Left lung (tissue), 10 donors: ENCODE results near the gene TBC1D8. TPM values are rescaled to one million over a fixed set of nuclear protein-coding genes. Genes with fewer than 3 reads are reported as not detected.

Source experiments
- ATAC-seq: fragments of 200-7000 bp; cut with Tn5 transposase; one replicate; pipeline ENCODE4 v1.9.1; 2020; ENCODE audit warnings: moderate library complexity
- DNase-seq, 4 donors: peaks; one replicate each; pipeline ENCODE4 v3.0.0-alpha.2; 2013 to 2020
- H3K27ac ChIP-seq, 2 donors: fragments of 200-600 bp; sonication (generic) in 1 of 2; one replicate each; pipeline versions ENCODE4 v1.5.0 to v1.8.0; 2020 to 2021
- H3K27me3 ChIP-seq, 2 donors: fragments of 200-600 bp; sonication (generic) in 1 of 2; one replicate each; pipeline versions ENCODE4 v1.5.0 to v1.8.0; 2020 to 2021
- H3K36me3 ChIP-seq, 2 donors: fragments of 200-600 bp; sonication (generic) in 1 of 2; one replicate each; pipeline versions ENCODE4 v1.5.0 to v1.8.0; 2020 to 2021
- H3K4me1 ChIP-seq, 2 donors: fragments of 200-600 bp; one replicate each; pipeline ENCODE4 v1.8.0; 2021
- H3K4me3 ChIP-seq, 2 donors: fragments of 200-600 bp; sonication (generic) in 1 of 2; one replicate each; pipeline versions ENCODE4 v1.5.0 to v1.8.0; 2020 to 2021; ENCODE audit warnings: mild to moderate bottlenecking in 1 of 2
- H3K9me3 ChIP-seq, 2 donors: fragments of 200-600 bp; sonication (generic) in 1 of 2; one replicate each; pipeline versions ENCODE4 v1.5.0 to v1.8.0; 2020 to 2021
- intact Hi-C, 2 donors: fragments of 100-400 bp; cut with DNase I; formaldehyde crosslinking; loops; one replicate each; pipeline versions ENCODE4 v1.11.2 to v1.14.2; 2022
- polyA plus RNA-seq, 6 donors: library from polyadenylated mRNA; unstranded; fragments of 120-200 nt; gene quantifications; one replicate each; pipeline ENCODE4 v1.2.1, GENCODE V29; 2013; ENCODE audit not compliant: insufficient read length in 6 of 6
- total RNA-seq, 2 donors: library from RNA; stranded (reverse); fragmentation: NEBNext Ultra II Directional; extraction: Animal tissue kit (Norgen Biotek cat#: 25700); gene quantifications; one replicate each; pipeline ENCODE4 v1.2.1, GENCODE V29; 2021
- TF ChIP-seq, protein P1 (sequence below), 2 donors: fragments of 200-600 bp; sonication (generic) in 1 of 2; IDR thresholded peaks; one replicate each; pipeline versions ENCODE4 v1.5.0 to v1.8.0; 2021; ENCODE audit warnings: antibody characterized with exemption in 2 of 2
- donor health status: DM: no; HTN: yes; CAD: no.
- donor health status: DM: no; HTN: no; CAD: no.

The TBC1D8 gene
- total and polyA plus RNA-seq, 8 donors = 11.7 to 36.5 (median 32.1) TPM

DNA sequence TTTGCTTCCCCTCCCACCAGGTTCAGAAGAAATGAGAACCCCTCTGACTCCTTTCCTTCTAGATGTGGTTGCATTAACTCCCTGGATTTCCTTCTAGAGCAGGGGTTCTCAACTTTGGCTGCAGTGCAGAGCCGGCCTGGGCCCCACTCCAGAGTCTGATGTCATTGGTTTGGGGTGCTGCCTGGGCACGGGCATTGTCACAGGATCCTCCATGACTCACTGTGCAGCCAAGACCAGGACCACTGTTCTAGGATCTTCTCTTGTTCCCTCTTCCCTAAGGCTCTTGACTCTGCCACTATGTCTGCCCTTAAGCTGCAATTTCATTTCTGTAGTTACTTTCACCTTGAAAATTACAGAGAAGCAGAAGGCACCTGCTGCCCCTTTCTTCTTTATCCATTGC lies 31.8 kb downstream of the TBC1D8 start:
- no peaks in the 10 kb centered on the region for H3K36me3 ChIP-seq
- peak overlapping the region in 1 of 2 donors; percentile 74 for H3K27ac ChIP-seq
- no peaks in the 10 kb centered on the region for H3K27me3 ChIP-seq
- peak; percentile 32 for ATAC-seq
- intact Hi-C loops = no loop called here
- H3K4me3 ChIP-seq = no peak overlapping the region
- H3K9me3 ChIP-seq = no peaks in the 10 kb centered on the region
- peaks cover 9 to 85% of the 10 kb centered on the region in 2 donors for H3K4me1 ChIP-seq
- TF ChIP-seq, protein P1, sequence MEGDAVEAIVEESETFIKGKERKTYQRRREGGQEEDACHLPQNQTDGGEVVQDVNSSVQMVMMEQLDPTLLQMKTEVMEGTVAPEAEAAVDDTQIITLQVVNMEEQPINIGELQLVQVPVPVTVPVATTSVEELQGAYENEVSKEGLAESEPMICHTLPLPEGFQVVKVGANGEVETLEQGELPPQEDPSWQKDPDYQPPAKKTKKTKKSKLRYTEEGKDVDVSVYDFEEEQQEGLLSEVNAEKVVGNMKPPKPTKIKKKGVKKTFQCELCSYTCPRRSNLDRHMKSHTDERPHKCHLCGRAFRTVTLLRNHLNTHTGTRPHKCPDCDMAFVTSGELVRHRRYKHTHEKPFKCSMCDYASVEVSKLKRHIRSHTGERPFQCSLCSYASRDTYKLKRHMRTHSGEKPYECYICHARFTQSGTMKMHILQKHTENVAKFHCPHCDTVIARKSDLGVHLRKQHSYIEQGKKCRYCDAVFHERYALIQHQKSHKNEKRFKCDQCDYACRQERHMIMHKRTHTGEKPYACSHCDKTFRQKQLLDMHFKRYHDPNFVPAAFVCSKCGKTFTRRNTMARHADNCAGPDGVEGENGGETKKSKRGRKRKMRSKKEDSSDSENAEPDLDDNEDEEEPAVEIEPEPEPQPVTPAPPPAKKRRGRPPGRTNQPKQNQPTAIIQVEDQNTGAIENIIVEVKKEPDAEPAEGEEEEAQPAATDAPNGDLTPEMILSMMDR (IDR thresholded peaks at IDR 0.05) = no peak
- DNase-seq = peak in 1 of 4 donors; percentile 71

DNA sequence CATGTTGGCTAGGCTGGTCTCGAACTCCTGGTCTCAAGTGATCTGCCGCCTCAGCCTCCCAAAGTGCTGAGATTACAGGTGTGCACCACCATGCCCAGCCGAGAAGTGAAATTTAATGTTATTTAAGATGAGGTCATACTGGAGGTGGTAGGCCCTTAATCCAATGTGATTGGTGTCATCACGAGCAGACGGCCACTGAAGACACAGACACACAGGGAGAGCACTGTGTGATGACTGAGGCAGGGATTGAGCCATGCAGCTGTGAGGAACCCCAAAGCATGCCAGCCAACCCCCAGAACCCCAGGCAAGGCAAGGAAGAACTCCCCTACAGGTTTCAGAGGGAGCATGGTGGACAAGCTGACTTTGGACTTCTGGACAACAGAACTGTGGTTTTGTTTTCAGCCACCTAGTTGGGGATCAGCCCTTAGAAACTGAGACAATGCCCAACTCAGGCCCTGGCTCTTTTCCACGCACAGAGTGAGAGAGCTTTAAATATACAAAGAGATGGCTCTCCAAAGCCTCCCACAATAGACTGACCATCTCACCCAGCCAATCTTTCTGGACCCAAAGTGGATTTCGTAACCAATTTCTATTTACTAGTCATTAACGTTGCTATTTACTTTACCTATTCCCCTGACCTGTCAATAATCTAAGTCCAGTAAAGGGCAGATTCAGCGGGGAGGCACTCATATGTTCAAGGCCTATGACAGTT lies 34.2 kb downstream of the TBC1D8 start:
- H3K27me3 ChIP-seq = no peaks in the 10 kb centered on the region
- intact Hi-C loops = no loop called here
- no peak overlapping the region for H3K4me3 ChIP-seq
- DNase-seq = no peak
- no peaks in the 10 kb centered on the region for H3K9me3 ChIP-seq
- peaks cover 12 to 100% of the 10 kb centered on the region in 2 donors for H3K4me1 ChIP-seq
- ATAC-seq = peak; percentile 3
- TF ChIP-seq, protein P1 (IDR thresholded peaks at IDR 0.05) = no peak
- no peaks in the 10 kb centered on the region for H3K36me3 ChIP-seq
- peak overlapping the region in 1 of 2 donors; percentile 74 for H3K27ac ChIP-seq

DNA sequence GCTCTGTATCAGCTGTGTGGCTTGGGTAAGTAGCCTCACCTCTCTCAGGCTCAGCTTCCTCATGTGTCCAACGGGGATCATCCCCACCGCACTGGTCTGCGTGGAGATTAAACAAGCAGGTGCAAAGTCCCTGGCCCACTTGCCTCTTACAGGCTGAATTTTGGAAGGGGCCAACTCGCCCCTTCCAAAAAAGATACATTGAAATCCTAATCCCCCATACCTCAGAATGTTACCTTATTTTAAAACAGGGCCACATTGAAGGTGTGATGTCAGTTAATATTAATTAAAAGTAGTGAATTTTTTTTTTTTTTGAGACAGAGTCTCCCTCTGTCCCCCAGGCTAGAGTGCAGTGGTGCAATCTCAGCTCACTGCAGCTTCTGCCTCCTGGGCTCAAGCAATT lies 34.8 kb downstream of the TBC1D8 start:
- Histone ChIP-seq H3K4me3 (no peak overlapping the region), H3K4me1 (peaks cover 12 to 100% of the 10 kb centered on the region in 2 donors), H3K27me3 (no peaks in the 10 kb centered on the region), H3K27ac (no peak overlapping the region), H3K36me3 (no peaks in the 10 kb centered on the region), H3K9me3 (no peaks in the 10 kb centered on the region)
- intact Hi-C loops = no loop called here
- TF ChIP-seq, protein P1 (IDR thresholded peaks at IDR 0.05) = no peak
- ATAC-seq (no peak), DNase-seq (no peak)

DNA sequence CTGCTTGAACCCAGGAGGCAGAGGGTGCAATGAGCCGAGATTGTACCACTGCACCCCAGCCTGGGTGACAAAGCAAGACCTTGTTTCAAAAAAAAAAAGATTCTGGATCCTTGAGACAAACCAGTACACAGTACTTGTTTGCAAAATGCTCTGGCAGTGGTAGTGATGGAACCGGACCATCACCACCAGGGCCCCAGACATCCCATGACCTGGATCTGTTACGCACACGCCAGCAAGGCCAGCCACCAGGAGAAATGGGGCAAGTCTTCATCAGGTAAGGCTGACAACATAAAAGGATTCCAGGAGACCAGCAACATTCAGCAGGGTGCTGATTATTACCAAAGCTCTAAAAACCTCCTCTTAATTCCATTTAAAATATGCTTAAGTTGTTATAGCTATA lies 35.5 kb downstream of the TBC1D8 start:
- Histone ChIP-seq H3K36me3 (no peaks in the 10 kb centered on the region), H3K27ac (peak overlapping the region in 1 of 2 donors; percentile 72), H3K9me3 (no peaks in the 10 kb centered on the region), H3K4me1 (peaks cover 12 to 99% of the 10 kb centered on the region in 2 donors), H3K27me3 (no peaks in the 10 kb centered on the region), H3K4me3 (no peak overlapping the region)
- TF ChIP-seq, protein P1 (IDR thresholded peaks at IDR 0.05) = no peak
- no peak for DNase-seq
- ATAC-seq = no peak
- intact Hi-C loops = no loop called here

DNA sequence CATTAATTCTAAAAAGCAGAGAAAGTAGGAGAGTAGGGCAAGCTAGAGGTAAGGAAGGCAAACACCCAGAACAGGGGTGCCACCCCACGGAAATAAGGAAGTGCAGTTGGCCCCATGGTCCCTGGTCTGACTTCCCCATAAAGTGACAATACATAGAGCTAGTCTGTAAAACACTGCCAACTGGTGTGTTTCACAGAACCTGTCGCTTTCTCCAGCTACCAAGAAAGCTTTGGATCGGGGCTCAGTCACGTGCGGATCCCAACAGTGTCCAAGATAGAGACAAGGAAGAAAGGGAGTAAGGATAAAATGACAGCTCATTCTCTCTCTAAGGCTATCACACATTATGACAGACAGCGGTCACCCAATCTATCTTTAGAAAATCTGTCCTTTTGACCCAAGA lies 36.4 kb downstream of the TBC1D8 start:
- peak; percentile 33 for ATAC-seq
- DNase-seq = peak in 1 of 4 donors; percentile 64
- H3K36me3 ChIP-seq = no peaks in the 10 kb centered on the region
- intact Hi-C loops = no loop called here
- peaks cover 12 to 99% of the 10 kb centered on the region in 2 donors for H3K4me1 ChIP-seq
- peak overlapping the region; percentile 21 to 72 for H3K27ac ChIP-seq
- H3K27me3 ChIP-seq = no peaks in the 10 kb centered on the region
- H3K4me3 ChIP-seq = no peak overlapping the region
- TF ChIP-seq, protein P1 (IDR thresholded peaks at IDR 0.05) = no peak
- H3K9me3 ChIP-seq = no peaks in the 10 kb centered on the region
